IMR-90 (cell line): ENCODE measurements around the gene CEACAM6.

Source experiments
- BHLHE40 ChIP-seq: fragments of 150-350 bp; IDR thresholded peaks from 2 replicates; pipeline ENCODE4 v1.6.1; 2016; ENCODE audit warnings: mild to moderate bottlenecking, low read depth, low read length
- CEBPB ChIP-seq: IDR thresholded peaks from 2 replicates; pipeline ENCODE4 v1.6.1; 2012; ENCODE audit warnings: low read depth, low read length, improper control_type of control experiment
- CHD1 ChIP-seq: IDR thresholded peaks from 2 replicates; pipeline ENCODE4 v1.6.1; 2012; ENCODE audit warnings: low read depth, low read length, improper control_type of control experiment
- FOS ChIP-seq: fragments of 150-350 bp; IDR thresholded peaks from 2 replicates; pipeline ENCODE4 v1.6.1; 2016; ENCODE audit warnings: low read depth, low read length
- MAFK ChIP-seq: IDR thresholded peaks from 2 replicates; pipeline ENCODE4 v1.6.1; 2012; ENCODE audit warnings: low read depth, low read length, improper control_type of control experiment
- MAZ ChIP-seq: IDR thresholded peaks from 2 replicates; pipeline ENCODE4 v1.6.1; 2012; ENCODE audit warnings: low read depth, mild to moderate bottlenecking, low read length, improper control_type of control experiment, moderate library complexity, borderline replicate concordance
- RAD21 ChIP-seq: IDR thresholded peaks from 2 replicates; pipeline ENCODE4 v1.6.1; 2012; ENCODE audit warnings: low read length, improper control_type of control experiment
- RFX5 ChIP-seq: IDR thresholded peaks from 2 replicates; pipeline ENCODE4 v1.8.0; 2012; ENCODE audit warnings: low read depth, mild to moderate bottlenecking, low read length, moderate library complexity
- TF ChIP-seq, protein P1 (sequence below): conservative IDR thresholded peaks from 2 replicates; pipeline ENCODE4 v1.5.1; 2012; ENCODE audit warnings: mild to moderate bottlenecking, low read depth, low read length, improper control_type of control experiment
- TF ChIP-seq, protein P2 (sequence below): fragments of 150-350 bp; IDR thresholded peaks from 2 replicates; pipeline ENCODE4 v1.6.1; 2016; ENCODE audit warnings: low read depth, mild to moderate bottlenecking, low read length, moderate library complexity, borderline replicate concordance

DNA sequence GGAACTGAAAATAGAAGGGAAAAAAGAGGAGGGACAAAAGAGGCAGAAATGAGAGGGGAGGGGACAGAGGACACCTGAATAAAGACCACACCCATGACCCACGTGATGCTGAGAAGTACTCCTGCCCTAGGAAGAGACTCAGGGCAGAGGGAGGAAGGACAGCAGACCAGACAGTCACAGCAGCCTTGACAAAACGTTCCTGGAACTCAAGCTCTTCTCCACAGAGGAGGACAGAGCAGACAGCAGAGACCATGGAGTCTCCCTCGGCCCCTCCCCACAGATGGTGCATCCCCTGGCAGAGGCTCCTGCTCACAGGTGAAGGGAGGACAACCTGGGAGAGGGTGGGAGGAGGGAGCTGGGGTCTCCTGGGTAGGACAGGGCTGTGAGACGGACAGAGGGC, 46.8 kb upstream of the CEACAM6 start, which contains the start of gene CEACAM5:
- TF ChIP-seq, protein P1, sequence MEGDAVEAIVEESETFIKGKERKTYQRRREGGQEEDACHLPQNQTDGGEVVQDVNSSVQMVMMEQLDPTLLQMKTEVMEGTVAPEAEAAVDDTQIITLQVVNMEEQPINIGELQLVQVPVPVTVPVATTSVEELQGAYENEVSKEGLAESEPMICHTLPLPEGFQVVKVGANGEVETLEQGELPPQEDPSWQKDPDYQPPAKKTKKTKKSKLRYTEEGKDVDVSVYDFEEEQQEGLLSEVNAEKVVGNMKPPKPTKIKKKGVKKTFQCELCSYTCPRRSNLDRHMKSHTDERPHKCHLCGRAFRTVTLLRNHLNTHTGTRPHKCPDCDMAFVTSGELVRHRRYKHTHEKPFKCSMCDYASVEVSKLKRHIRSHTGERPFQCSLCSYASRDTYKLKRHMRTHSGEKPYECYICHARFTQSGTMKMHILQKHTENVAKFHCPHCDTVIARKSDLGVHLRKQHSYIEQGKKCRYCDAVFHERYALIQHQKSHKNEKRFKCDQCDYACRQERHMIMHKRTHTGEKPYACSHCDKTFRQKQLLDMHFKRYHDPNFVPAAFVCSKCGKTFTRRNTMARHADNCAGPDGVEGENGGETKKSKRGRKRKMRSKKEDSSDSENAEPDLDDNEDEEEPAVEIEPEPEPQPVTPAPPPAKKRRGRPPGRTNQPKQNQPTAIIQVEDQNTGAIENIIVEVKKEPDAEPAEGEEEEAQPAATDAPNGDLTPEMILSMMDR, result no peak
- TF ChIP-seq, protein P2, sequence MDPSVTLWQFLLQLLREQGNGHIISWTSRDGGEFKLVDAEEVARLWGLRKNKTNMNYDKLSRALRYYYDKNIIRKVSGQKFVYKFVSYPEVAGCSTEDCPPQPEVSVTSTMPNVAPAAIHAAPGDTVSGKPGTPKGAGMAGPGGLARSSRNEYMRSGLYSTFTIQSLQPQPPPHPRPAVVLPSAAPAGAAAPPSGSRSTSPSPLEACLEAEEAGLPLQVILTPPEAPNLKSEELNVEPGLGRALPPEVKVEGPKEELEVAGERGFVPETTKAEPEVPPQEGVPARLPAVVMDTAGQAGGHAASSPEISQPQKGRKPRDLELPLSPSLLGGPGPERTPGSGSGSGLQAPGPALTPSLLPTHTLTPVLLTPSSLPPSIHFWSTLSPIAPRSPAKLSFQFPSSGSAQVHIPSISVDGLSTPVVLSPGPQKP, result no peak
- TF ChIP-seq CHD1, result no peak
- TF ChIP-seq FOS, result no peak
- TF ChIP-seq CEBPB, result no peak
- no peak for TF ChIP-seq RAD21
- no peak for TF ChIP-seq RFX5
- no peak for TF ChIP-seq MAFK
- no peak for TF ChIP-seq MAZ
- TF ChIP-seq BHLHE40, result no peak
